Measurements from ENCODE around the gene IL2.

Gene IL2

GRCh38 chr4:122456231-122457116 is at the start of gene IL2:
IL2 (minus strand) TSS chr4:122456725; CDS start chr4:122456440, 285 bp downstream.
- no peak for DNase-seq

- DNase-seq = no peak
Observed at GRCh38 chr4:122503214-122503613, 46.7 kb upstream of the IL2 start.

GRCh38 chr4:122500852-122501501 is 44.5 kb upstream of the IL2 start:
- DNase-seq = no peak

GRCh38 chr4:122489061-122489460 is 32.5 kb upstream of the IL2 start:
- no peak for DNase-seq

- no peak for DNase-seq
Observed at GRCh38 chr4:122483481-122483880, 27.0 kb upstream of the IL2 start.

GRCh38 chr4:122481766-122482405 is 25.4 kb upstream of the IL2 start:
- no peak for DNase-seq

GRCh38 chr4:122480655-122481487 is 24.3 kb upstream of the IL2 start:
- DNase-seq = no peak

- DNase-seq = no peak
Observed at GRCh38 chr4:122479935-122480416, 23.5 kb upstream of the IL2 start.

GRCh38 chr4:122476745-122477144 is 20.2 kb upstream of the IL2 start:
- no peak for DNase-seq

- no peak for DNase-seq
Observed at GRCh38 chr4:122476126-122476525, 19.6 kb upstream of the IL2 start.

- DNase-seq = no peak
Observed at GRCh38 chr4:122475233-122475632, 18.7 kb upstream of the IL2 start.

GRCh38 chr4:122469457-122469856 is 12.9 kb upstream of the IL2 start:
- no peak for DNase-seq

- DNase-seq = no peak
Observed at GRCh38 chr4:122458625-122459024, 2.1 kb upstream of the IL2 start.

GRCh38 chr4:122453384-122453995 is 3.0 kb downstream of the IL2 start:
- DNase-seq = no peak

GRCh38 chr4:122450847-122451246 is 5.7 kb downstream of the IL2 start:
- no peak for DNase-seq

GRCh38 chr4:122434285-122434684 is 22.2 kb downstream of the IL2 start:
- DNase-seq = no peak

GRCh38 chr4:122431351-122431750 is 25.2 kb downstream of the IL2 start:
- no peak for DNase-seq

GRCh38 chr4:122423246-122423645 is 33.3 kb downstream of the IL2 start:
- no peak for DNase-seq

- DNase-seq = no peak
Observed at GRCh38 chr4:122412547-122412946, 44.0 kb downstream of the IL2 start.

GRCh38 chr4:122403861-122404260 is 52.7 kb downstream of the IL2 start:
- no peak for DNase-seq
